ENCODE measurements around the gene SP100.

The SP100 gene

GRCh38 chr2:230413479-230413878 is 2.5 kb upstream of the SP100 start:
- no peak for TF ChIP-seq CTCF (IDR thresholded peaks at IDR 0.05)
- intact Hi-C loops (cut with DNase I; ENCODE audit: low total_unique reads) = no loop called here
- Histone ChIP-seq H3K9me3 (no peaks in the 10 kb centered on the region), H3K27me3 (no peaks in the 10 kb centered on the region), H3K36me3 (no peaks in the 10 kb centered on the region), H3K4me1 (peaks cover 0 to 53% (median 26%) of the 10 kb centered on the region in 4 donors), H3K4me3 (no peak overlapping the region), H3K27ac (no peak overlapping the region)
- no peak for DNase-seq

- DNase-seq = no peak
- Histone ChIP-seq H3K4me3 (no peak overlapping the region), H3K9me3 (no peaks in the 10 kb centered on the region), H3K27me3 (no peaks in the 10 kb centered on the region), H3K4me1 (peaks cover 0 to 52% (median 24%) of the 10 kb centered on the region in 4 donors), H3K36me3 (no peaks in the 10 kb centered on the region), H3K27ac (no peak overlapping the region)
- intact Hi-C loops (cut with DNase I; ENCODE audit: low total_unique reads) = no loop called here
- no peak for TF ChIP-seq CTCF (IDR thresholded peaks at IDR 0.05)
These were observed 1.7 kb upstream of the SP100 start for GRCh38 chr2:230414302-230414701.

GRCh38 chr2:230417436-230417835 is 1.4 kb downstream of the SP100 start:
- H3K9me3 ChIP-seq = no peaks in the 10 kb centered on the region
- peak overlapping the region; percentile 52 to 62 for H3K4me3 ChIP-seq
- no peak for DNase-seq
- peaks cover 0 to 70% (median 16%) of the 10 kb centered on the region in 4 donors for H3K4me1 ChIP-seq
- H3K36me3 ChIP-seq = no peaks in the 10 kb centered on the region
- intact Hi-C loops (cut with DNase I; ENCODE audit: low total_unique reads) = no loop called here
- H3K27me3 ChIP-seq = no peaks in the 10 kb centered on the region
- no peak for TF ChIP-seq CTCF (IDR thresholded peaks at IDR 0.05)
- H3K27ac ChIP-seq = peak overlapping the region; percentile 78 to 92

- Histone ChIP-seq H3K36me3 (no peaks in the 10 kb centered on the region), H3K4me3 (peak overlapping the region; percentile 52 to 62), H3K27ac (peak overlapping the region; percentile 78 to 92), H3K27me3 (no peaks in the 10 kb centered on the region), H3K9me3 (no peaks in the 10 kb centered on the region), H3K4me1 (peaks cover 0 to 75% (median 14%) of the 10 kb centered on the region in 4 donors)
- intact Hi-C loops (cut with DNase I; ENCODE audit: low total_unique reads) = no loop called here
- no peak for TF ChIP-seq CTCF (IDR thresholded peaks at IDR 0.05)
- no peak for DNase-seq
These were observed 2.5 kb downstream of the SP100 start for GRCh38 chr2:230418341-230419016.

- no peaks in the 10 kb centered on the region for H3K36me3 ChIP-seq
- no peak overlapping the region for H3K27ac ChIP-seq
- peaks cover 0 to 83% (median 19%) of the 10 kb centered on the region in 4 donors for H3K4me1 ChIP-seq
- intact Hi-C loops (cut with DNase I; ENCODE audit: low total_unique reads) = no loop called here
- no peak overlapping the region for H3K4me3 ChIP-seq
- no peaks in the 10 kb centered on the region for H3K9me3 ChIP-seq
- DNase-seq = no peak
- no peaks in the 10 kb centered on the region for H3K27me3 ChIP-seq
- TF ChIP-seq CTCF (IDR thresholded peaks at IDR 0.05) = no peak
These were observed 3.2 kb downstream of the SP100 start for GRCh38 chr2:230419181-230419580.

All from tibial artery (tissue), 4 donors.